VCaP (cell line): ENCODE measurements around the gene CALD1.

Source experiments
- H3K27ac ChIP-seq: fragments of 450-650 bp; 2 replicates; pipeline ENCODE4 v1.5.1; 2017
- TF ChIP-seq, protein P1 (sequence below): fragments of 450-650 bp; conservative IDR thresholded peaks from 2 replicates; pipeline ENCODE4 v1.5.1; 2017; ENCODE audit warnings: mild to moderate bottlenecking, moderate library complexity

Gene CALD1

DNA sequence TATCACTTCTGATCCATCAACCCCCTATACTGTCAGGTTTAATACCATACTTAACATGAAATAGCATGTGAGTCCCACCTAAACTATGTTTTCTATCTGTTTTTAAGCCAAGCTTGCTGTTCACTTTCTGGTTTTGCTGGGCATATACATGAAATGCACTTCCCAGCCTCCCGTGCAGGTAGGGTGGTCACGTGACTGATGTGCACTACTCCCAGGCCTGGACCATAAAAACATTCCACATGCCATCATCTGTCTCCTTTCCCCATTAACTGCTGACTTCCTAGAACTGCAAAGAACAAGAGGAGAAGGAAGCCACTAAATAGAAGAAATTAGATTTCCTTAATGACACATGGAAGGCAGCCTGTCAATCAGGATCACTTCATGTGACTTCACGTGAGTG is 40.1 kb upstream of the CALD1 start:
- TF ChIP-seq, protein P1, sequence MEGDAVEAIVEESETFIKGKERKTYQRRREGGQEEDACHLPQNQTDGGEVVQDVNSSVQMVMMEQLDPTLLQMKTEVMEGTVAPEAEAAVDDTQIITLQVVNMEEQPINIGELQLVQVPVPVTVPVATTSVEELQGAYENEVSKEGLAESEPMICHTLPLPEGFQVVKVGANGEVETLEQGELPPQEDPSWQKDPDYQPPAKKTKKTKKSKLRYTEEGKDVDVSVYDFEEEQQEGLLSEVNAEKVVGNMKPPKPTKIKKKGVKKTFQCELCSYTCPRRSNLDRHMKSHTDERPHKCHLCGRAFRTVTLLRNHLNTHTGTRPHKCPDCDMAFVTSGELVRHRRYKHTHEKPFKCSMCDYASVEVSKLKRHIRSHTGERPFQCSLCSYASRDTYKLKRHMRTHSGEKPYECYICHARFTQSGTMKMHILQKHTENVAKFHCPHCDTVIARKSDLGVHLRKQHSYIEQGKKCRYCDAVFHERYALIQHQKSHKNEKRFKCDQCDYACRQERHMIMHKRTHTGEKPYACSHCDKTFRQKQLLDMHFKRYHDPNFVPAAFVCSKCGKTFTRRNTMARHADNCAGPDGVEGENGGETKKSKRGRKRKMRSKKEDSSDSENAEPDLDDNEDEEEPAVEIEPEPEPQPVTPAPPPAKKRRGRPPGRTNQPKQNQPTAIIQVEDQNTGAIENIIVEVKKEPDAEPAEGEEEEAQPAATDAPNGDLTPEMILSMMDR, result no peak
- no peak overlapping the region for H3K27ac ChIP-seq

DNA sequence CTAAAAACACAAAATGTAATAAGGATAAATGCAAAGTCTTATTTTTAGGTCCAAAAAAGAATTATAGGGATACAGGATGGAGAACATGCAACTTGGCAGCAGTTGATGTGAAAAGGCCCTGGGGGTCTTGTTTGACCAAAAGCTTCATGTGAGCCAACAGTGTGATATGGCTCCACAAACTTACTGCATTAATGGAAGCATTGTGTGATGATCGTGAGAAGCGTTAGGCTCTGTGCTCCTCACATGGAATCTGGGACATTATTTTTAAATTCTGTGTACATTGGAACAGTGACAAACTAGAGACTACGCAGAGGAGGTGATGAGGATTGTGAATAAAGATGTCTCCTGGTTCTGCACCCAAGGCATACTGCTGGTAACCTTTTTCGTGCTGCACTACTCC is 39.1 kb upstream of the CALD1 start:
- H3K27ac ChIP-seq, result no peak overlapping the region
- TF ChIP-seq, protein P1, result no peak

DNA sequence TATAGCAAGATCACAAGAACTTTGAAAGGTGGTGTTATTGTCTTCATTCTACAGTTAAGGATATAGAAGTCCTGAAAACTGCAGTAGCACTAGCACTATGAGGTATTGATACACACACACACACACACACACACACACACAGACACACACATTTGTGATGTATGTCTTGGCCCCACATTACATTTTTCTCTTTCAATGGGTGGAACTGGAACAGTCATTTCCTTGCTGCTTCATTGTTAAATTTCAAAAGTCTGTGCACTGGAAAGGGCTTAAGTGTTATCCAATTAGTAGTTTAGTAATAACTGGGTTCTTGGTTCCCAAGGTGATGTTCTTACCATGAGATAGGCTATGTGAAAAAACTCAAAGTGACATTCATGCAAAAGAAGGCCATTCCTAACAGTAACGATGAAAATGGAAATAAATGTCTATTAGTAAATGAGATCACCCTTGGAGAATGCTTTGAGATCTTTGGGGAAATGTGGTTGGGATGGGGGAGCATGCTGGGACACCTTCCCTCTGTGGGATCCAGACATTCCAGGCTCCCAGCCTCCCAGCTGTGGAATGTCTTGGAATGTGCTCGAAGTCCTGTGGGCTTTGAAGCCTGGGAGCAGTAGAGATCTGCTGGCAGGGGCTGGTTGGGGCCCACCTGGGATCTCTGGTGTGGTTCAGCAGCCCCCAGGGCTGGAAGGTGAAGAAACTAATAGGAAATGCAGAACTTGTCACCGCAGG is 37.4 kb upstream of the CALD1 start:
- TF ChIP-seq, protein P1, result no peak
- H3K27ac ChIP-seq, result no peak overlapping the region

DNA sequence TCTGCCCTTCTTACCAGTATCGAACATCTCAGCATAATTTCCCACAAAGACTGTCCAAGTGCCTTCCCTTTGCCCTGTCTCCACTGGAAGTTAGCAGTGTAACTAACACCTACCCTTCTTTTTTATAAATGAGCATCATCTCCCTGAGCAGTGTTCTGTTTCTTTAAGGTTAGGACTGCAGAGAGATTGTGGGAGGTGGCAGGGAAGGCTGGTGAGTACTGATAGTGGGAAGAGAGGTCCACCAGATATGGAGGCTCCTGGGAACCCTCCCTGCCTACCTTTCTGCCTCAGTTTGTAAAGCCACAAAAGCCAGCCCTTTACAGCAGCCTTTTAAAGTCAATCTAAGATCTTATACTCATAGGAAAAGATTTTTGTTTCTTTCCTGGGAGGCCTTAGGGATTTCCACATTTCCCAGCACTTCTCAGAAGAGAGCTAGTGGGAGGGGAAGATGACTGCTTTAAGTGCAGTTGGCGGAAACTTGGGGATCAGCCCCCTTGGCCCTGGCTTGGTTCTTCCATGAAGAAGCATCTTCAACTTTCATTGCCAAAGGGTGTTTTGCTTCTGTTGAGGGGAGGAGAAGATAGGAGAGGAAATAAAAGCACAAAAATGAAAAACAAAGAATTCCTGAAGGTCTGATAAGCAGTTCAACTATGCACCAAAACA is 36.6 kb upstream of the CALD1 start:
- TF ChIP-seq, protein P1, result no peak
- H3K27ac ChIP-seq, result no peak overlapping the region

DNA sequence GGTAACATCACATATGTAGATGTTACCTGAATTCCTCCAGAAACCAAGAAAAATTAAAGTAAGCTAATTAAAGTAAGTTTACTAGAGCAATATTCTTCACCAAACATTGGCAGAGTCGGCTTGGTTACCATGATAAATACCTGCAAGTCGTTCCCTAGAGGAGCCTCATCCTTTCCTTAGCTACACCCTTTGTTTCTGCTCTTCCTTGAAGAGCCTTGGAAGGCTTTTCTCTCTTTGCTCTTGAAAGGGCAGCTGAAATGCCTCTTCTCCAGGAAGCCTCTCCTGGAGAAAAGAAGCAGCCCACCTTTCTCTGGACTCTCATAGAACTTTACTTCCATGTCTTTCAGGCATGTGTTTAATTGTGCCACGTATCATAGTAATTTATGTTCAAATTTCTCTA is 34.9 kb upstream of the CALD1 start:
- TF ChIP-seq, protein P1, result no peak
- no peak overlapping the region for H3K27ac ChIP-seq

DNA sequence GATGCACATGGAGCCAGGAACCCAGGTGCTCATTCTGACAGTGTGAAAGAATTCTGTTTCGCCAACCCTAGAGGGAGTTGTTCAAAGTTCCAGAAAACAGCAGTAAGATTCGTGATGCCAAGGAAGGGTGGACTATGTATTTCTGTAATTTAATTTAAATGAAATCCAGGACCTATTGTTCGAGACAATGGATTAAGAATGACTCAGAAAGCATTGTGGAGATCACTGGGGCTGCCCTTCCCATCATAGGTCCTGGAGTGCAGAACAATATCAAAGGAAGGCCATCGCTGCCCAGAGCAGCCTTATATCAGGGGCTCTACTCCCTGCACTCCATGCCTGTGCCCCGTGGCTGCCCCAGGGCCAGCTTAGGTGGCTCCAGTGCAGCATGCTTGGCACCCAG is 32.1 kb upstream of the CALD1 start:
- no peak overlapping the region for H3K27ac ChIP-seq
- TF ChIP-seq, protein P1, result no peak

DNA sequence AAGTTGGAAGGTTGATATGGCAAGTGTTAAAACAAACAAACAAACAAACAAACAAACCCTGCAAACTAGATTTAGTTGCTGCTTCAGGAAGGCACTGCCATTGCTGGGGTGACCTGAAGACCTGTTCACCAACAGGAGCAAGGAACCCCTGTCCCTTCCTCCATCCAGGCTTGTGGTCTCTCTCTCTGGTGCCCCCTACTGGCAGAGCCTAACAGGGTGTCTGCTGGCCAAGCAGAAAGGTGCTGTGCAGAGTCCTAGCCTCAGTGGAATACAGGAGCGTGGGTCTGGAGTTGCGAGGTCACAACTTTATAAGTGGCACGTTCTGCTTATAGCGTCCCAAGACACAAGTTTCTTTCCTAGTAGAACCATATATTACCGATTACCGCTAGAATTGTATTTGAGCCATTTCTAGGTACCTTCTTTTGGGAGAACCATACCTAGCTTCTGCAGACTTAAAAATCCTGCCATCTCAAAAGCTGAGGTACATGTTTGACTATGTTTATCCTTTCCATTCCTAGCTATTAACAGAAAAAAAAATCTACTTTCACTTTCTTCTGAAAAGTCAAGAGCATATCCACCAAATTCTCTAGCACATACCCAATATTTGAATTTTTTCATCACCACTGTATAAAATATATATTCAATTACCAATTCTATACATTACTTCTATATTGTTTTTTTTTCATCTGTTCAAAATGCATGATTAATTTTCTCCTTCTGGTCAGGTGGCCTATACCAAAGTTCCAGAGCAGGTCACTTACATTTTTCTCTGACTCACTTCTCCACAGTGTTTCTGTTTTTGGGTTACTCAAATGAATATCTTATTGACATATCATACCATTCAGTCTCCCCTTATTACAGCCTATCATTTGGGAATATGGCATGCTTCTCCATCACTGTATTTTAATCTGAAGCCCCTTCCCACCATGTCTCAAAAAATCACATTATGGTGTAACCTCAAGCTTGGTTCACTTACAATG is 29.1 kb upstream of the CALD1 start:
- TF ChIP-seq, protein P1, result peak; percentile 51; the same call in 1 of the 2 replicates
- H3K27ac ChIP-seq, result no peak overlapping the region
